ENCODE data around the gene SPHK1. TPM values are rescaled to one million over a fixed set of nuclear protein-coding genes. Genes with fewer than 3 reads are reported as not detected.
"Not testable (repeated sequence)": the region's sequence is repeated elsewhere in the genome, so short reads cannot be mapped to it uniquely, and the experiment has no call there.

Gene SPHK1
- polyA plus RNA-seq, 1 donor from 2014 or later = not detected

DNA sequence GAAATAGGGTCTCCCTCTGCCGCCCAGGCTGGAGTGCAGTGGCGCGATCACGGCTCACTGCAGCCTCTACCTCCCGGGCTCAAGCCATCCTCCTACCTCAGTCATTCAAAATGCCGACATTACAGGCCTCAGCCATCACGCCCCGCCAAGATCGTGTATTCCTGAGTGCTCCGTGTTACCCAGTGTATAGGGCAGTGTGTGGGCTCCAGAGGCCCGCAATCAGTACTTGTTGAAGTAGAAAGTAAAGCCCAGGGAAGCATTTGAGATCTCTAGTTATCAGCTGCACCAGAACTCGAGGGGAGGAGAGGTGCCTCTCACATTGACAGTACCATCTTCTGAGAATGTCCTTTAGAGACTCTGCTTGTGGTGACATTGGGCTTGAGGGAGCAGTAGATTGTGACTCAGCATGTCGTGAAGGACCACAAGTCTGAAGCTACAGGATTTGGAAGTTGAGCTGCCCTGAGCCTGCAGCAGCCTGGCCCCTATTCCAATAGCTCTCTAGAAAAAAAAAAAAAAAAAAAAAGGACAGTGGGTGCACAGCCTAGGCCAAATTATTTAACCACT, 29.6 kb upstream of the SPHK1 start:
- Mint-ChIP-seq H3K4me3 (peak overlapping the region; percentile 12 to 96 (median 80)), H3K36me3 (no peaks in the 10 kb centered on the region), H3K4me1 (peaks cover 15 to 23% (median 19%) of the 10 kb centered on the region in 3 donors), H3K27ac (peak overlapping the region in 2 of 3 donors; percentile 80 to 90), H3K27me3 (no peaks in the 10 kb centered on the region), H3K9me3 (no peaks in the 10 kb centered on the region)

DNA sequence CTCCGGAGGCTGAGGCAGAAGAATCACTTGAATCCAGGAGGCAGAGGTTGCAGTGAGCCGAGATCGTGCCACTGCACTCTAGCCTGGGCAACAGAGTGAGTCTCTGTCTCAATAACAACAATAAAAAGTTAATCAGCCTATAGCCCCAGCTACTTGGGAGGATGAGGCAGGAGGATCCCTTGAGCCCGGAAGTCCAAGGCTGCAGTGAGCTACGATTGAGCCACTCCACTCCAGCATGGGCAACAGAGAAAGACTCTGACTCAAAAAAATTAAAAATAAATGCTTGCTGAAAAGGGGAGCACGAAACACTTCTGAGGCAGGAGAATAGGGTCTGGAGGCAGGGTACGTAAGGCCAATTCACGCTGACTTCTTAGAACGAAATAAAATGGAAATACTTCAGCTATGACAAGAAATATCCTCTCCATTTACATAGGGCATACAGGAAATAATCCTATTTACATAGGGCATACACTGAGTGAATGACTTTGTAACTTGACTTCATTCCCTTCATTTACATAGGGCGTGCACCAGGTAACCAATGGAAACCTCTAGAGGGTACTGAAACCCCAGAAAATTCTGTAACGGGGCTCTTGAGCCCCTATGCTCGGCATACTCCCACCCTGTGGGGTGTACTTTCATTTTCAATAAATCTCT, 27.5 kb upstream of the SPHK1 start:
- no peaks in the 10 kb centered on the region for H3K36me3 Mint-ChIP-seq
- H3K27ac Mint-ChIP-seq = no peak overlapping the region
- no peaks in the 10 kb centered on the region for H3K9me3 Mint-ChIP-seq
- H3K4me1 Mint-ChIP-seq = peaks cover 15 to 19% (median 16%) of the 10 kb centered on the region in 3 donors
- no peaks in the 10 kb centered on the region for H3K27me3 Mint-ChIP-seq
- peak overlapping the region; percentile 4 to 83 (median 36) for H3K4me3 Mint-ChIP-seq

DNA sequence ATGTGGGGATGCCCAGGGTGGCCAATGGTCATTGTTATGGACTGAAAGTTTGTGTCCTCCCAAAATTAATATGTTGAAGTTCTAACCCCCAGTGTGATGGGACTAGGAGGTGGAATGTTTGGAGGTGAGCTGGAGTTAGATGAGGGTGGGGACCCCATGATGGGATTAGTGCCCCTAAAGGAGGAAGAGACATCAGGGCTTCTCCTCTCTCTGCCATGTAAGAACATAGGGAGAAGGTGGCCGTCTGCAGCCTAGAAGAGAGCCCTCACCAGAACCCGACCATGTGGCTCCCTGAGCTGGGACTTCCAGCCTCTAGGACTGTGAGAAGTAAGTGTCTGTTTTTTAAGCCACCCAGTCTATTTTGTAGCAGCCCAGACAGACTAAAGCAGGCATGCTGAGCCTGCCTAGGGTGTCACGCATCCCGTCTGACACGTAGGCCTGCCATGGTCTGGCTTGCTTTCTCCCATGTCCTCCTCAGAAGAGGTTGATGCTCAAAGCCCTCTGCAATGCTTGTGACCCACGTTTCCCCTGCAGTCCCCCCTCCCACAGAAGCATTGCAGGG, 26.7 kb upstream of the SPHK1 start:
- H3K4me1 Mint-ChIP-seq = peaks cover 15 to 16% (median 16%) of the 10 kb centered on the region in 3 donors
- no peaks in the 10 kb centered on the region for H3K27me3 Mint-ChIP-seq
- H3K27ac Mint-ChIP-seq = no peak overlapping the region
- no peaks in the 10 kb centered on the region for H3K36me3 Mint-ChIP-seq
- no peaks in the 10 kb centered on the region for H3K9me3 Mint-ChIP-seq
- H3K4me3 Mint-ChIP-seq = peak overlapping the region in 3 of 4 donors; percentile 67 to 83 (median 81)

DNA sequence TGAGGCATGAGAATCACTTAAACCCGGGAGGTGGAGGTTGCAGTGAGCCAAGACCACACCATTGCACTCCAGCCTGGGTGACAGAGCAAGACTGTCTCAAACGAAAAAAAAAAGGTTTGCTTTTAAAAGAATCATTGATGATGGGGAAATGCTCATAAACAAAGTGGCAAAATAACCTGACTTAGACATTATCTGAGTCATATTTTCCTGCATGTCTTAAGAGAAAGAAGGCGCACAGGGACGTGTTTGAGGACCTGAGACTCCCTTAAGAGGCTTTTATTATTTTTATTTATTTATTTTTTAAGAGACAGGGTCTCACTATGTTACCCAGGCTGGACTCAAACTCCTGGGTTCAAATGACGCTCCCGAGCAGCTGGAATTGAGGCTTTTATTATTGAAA, 25.0 kb upstream of the SPHK1 start:
- Mint-ChIP-seq H3K9me3 (no peaks in the 10 kb centered on the region), H3K4me1 (peaks cover 8 to 17% (median 10%) of the 10 kb centered on the region in 3 donors), H3K27ac (no peak overlapping the region), H3K4me3 (no peak overlapping the region), H3K36me3 (no peaks in the 10 kb centered on the region), H3K27me3 (no peaks in the 10 kb centered on the region)

DNA sequence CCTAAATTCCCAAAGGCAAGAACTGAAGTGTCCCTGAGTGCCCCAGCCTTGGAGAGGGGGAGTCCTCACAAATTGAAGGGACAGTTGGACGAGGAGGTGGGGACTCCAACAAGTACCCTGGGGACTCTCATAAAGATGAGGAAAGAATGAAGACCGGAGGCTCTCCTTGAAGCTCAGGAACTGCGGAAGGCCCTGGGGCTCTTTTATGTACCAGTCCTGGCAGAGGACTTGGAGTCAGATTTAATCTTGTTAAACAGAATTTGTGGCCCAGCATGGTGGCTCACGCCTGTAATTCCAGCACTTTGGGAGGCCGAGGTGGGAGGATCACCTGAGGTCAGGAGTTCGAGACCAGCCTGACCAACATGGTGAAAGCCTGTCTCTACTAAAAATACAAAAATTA, 24.6 kb upstream of the SPHK1 start:
- peak overlapping the region in 1 of 4 donors; percentile 2 for H3K4me3 Mint-ChIP-seq

DNA sequence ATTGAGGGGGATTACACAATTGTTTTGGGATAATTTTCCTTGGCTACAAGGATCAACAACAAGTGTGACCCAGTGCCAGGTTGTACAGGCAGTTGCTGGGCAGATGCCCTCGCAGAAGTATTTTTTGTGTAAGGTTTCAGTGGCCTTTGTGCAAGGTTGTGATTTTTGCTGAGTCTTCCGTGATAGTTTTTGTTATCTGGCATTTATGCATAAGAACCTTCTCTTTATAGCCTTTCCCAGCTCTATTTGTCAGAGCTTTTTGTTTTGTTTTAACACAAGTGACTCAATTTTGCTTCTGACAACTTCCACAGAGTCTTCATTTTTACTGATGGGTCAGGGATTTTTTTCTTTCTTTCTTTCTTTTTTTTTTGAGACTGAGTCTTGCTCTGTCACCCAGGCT, 23.9 kb upstream of the SPHK1 start:
- Mint-ChIP-seq H3K4me1 (peaks cover 8 to 15% (median 8%) of the 10 kb centered on the region in 3 donors), H3K27ac (no peak overlapping the region), H3K4me3 (no peak overlapping the region), H3K27me3 (no peaks in the 10 kb centered on the region), H3K9me3 (no peaks in the 10 kb centered on the region), H3K36me3 (no peaks in the 10 kb centered on the region)

More for the DNA sequence above, 24.6 kb upstream of the SPHK1 start:
- not testable (repeated sequence) for H3K27ac Mint-ChIP-seq, H3K27me3 Mint-ChIP-seq, H3K36me3 Mint-ChIP-seq, H3K9me3 Mint-ChIP-seq
- H3K4me1 Mint-ChIP-seq = peaks cover 8 to 16% (median 8%) of the 10 kb centered on the region in 3 donors

DNA sequence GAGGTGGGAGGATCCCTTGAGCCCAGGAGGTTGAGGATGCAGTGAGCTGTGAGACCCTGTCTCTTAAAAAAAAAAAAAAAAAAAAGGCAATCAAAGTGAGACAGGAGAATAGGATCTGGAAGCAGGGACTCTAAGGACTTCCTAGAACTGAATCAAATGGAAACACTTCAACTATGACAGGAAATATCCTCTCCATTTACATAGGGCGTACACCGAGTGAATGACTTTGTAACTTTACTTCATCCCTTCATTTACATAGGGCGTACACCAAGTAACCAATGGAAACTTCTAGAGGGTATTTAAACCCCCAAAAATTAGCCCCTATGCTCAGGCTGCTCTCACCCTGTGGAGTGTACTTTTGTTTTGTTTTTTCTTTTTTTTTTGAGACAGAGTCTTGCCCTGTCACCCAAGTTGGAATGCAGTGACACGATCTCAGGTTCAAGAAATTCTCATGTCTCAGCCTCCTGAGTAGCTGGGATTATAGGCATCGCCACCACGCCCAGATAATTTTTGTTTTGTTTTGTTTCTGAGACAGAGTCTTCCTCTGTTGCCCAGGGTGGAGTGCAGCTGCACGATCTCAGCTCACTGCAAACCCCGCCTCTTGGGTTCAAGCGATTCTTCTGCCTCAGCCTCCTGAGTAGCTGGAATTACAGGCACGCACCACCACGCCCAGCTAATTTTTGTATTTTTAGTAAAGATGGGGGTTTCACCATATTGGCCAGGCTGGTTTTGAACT, 21.1 kb upstream of the SPHK1 start:
- Mint-ChIP-seq H3K9me3 (no peaks in the 10 kb centered on the region), H3K36me3 (peaks cover 3% of the 10 kb centered on the region), H3K4me3 (peak overlapping the region in 1 of 4 donors; percentile 58)

DNA sequence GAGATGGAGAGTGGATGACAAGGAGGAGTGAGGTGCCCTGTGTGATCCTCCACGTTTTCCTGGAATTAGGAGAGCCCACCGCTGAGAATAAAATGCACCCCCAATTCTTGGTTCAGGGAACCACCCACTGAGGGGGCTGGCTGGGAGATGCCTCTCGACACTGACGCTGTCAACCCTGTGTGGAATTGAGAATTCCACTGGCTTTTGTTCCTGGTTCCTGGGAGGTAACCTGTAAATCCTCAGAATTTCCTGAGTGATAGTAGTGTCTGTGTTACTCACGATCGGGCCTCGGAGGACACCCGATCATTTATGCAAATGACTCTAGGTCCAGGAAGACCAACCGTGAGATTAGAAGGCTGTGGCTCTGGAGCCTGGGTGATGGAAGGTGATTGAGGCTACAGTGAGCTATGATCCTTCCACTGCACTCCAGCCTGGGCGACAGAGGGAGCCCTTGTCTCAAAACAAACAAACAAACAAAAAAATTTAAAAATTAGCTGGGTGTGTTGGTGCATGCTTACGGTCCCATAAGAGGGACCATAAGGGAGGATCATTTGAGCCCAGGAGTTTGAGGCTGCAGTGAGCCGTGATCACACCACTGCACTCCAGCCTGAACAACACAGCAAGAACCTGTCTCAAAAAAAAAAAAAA, 19.0 kb upstream of the SPHK1 start:
- H3K4me3 Mint-ChIP-seq = no peak overlapping the region
- H3K9me3 Mint-ChIP-seq = no peaks in the 10 kb centered on the region
- H3K27me3 Mint-ChIP-seq = no peaks in the 10 kb centered on the region
- H3K27ac Mint-ChIP-seq = peak overlapping the region in 1 of 3 donors; percentile 57
- peaks cover 0 to 16% (median 2%) of the 10 kb centered on the region in 3 donors for H3K4me1 Mint-ChIP-seq
- H3K36me3 Mint-ChIP-seq = peaks cover 3% of the 10 kb centered on the region

More for the DNA sequence above, 21.1 kb upstream of the SPHK1 start:
- peaks cover 0 to 15% (median 2%) of the 10 kb centered on the region in 3 donors for H3K4me1 Mint-ChIP-seq
- no peak overlapping the region for H3K27ac Mint-ChIP-seq
- no peaks in the 10 kb centered on the region for H3K27me3 Mint-ChIP-seq

DNA sequence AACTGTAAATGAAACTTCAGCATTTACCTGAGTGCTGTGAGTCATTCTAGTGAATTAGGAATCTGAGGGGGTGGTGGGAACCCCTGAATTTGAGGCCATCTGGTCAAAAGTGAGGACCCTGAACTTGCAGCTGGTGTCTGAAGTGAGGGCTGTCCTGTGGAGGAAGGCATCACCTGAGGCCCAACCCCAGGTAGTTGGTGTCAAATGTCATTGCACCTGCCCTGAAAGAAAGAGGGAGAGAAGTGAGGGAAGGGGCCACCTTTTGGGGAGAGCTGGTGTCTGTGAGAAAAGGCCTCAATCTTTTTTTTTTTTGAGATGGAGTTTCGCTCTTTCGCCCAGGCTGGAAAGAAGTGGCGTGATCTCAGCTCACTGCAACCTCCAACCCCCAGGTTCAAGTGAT, 18.2 kb upstream of the SPHK1 start:
- Mint-ChIP-seq H3K36me3 (peaks cover 3% of the 10 kb centered on the region), H3K4me3 (no peak overlapping the region), H3K27me3 (no peaks in the 10 kb centered on the region), H3K27ac (no peak overlapping the region), H3K4me1 (peaks cover 0 to 15% (median 2%) of the 10 kb centered on the region in 3 donors), H3K9me3 (no peaks in the 10 kb centered on the region)

DNA sequence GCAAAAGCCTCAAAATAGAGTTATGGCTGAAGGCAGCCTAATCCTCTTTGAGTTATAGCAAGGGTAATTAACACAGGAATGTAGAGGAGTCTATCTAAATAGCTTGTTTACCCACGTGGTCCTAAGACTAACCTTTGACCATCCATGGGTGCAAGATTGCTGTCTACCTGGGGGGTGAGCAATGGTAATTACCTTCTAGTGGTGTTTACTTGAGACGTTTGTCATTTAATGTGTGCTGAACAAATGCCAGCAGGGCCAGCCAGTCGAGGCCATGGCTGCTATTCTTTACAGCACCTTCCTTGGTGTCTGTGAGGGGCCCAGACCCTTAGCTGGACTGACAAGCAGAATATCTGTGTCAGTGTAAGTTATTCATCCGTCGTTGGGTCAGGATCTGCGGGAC, 16.8 kb upstream of the SPHK1 start:
- Mint-ChIP-seq H3K9me3 (no peaks in the 10 kb centered on the region), H3K27ac (no peak overlapping the region), H3K36me3 (peaks cover 3% of the 10 kb centered on the region), H3K27me3 (no peaks in the 10 kb centered on the region), H3K4me3 (no peak overlapping the region), H3K4me1 (peaks cover 0 to 18% (median 3%) of the 10 kb centered on the region in 3 donors)

DNA sequence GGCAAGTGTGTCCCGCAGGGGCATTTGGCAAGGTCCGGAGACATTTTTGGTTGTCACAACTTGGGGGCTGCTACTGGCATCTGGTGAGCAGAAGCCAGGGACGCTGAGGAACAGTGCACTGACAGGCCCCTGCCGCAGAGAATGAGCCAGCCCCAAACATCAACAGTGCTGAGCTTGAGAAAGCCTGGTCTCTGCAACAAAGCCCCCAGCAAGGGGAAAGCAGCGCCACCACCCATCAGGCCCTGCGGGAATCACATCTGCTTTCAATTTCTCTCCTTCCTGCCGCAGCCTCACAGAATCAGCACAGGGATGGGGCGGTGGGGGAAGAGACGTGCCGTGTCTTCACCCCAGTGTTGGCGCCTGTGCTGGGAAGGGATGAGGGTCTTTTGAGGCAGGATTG, 15.9 kb upstream of the SPHK1 start:
- Mint-ChIP-seq H3K4me1 (peaks cover 0 to 14% (median 3%) of the 10 kb centered on the region in 3 donors), H3K27me3 (no peaks in the 10 kb centered on the region), H3K4me3 (no peak overlapping the region), H3K9me3 (no peaks in the 10 kb centered on the region), H3K36me3 (peaks cover 3% of the 10 kb centered on the region), H3K27ac (no peak overlapping the region)

DNA sequence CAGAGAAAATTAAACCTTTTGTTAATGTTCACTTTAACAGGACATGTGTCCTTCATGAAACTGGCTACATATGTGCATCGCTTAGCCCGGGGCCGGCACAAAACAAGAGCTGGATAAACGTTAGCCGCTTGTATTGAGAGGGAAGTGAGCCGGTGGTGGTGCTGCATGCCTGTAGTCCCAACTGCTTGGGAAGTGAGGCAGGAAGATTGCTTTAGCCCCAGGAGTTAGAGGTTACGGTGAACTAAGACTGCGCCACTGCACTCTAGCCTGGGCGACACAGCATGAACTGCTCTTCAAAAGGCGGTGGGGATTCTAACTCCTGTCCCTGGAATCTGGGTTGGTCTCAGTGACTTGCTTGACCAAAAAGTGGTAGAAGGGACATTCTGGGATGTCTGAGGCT, 15.0 kb upstream of the SPHK1 start:
- Mint-ChIP-seq H3K9me3 (no peaks in the 10 kb centered on the region), H3K27ac (no peak overlapping the region), H3K4me1 (peaks cover 0 to 14% (median 5%) of the 10 kb centered on the region in 3 donors), H3K27me3 (no peaks in the 10 kb centered on the region), H3K4me3 (no peak overlapping the region), H3K36me3 (peaks cover 3% of the 10 kb centered on the region)

DNA sequence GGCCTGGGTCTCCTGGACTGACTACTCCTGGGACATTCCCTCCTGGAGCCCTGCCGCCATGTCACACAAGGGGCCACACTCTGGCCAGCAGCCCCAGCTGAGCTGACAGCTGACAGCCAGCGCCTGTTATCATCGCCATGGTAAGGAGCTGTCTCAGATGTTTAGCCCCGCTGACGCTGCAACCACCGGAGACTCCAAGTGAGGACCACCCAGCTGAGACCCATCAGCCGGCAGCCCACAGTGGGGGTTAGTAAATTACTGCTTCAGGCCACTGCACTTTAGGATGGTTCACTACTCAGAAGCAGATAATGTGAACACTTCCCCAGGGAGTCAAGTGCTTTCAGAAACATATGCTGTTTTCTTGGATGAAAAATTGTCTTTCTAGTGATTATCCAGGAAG, 14.6 kb upstream of the SPHK1 start:
- H3K4me3 Mint-ChIP-seq = peak overlapping the region in 2 of 4 donors; percentile 1 to 51
- peaks cover 0 to 14% (median 5%) of the 10 kb centered on the region in 3 donors for H3K4me1 Mint-ChIP-seq
- H3K9me3 Mint-ChIP-seq = no peaks in the 10 kb centered on the region
- no peak overlapping the region for H3K27ac Mint-ChIP-seq
- H3K36me3 Mint-ChIP-seq = peaks cover 3% of the 10 kb centered on the region
- H3K27me3 Mint-ChIP-seq = no peaks in the 10 kb centered on the region

DNA sequence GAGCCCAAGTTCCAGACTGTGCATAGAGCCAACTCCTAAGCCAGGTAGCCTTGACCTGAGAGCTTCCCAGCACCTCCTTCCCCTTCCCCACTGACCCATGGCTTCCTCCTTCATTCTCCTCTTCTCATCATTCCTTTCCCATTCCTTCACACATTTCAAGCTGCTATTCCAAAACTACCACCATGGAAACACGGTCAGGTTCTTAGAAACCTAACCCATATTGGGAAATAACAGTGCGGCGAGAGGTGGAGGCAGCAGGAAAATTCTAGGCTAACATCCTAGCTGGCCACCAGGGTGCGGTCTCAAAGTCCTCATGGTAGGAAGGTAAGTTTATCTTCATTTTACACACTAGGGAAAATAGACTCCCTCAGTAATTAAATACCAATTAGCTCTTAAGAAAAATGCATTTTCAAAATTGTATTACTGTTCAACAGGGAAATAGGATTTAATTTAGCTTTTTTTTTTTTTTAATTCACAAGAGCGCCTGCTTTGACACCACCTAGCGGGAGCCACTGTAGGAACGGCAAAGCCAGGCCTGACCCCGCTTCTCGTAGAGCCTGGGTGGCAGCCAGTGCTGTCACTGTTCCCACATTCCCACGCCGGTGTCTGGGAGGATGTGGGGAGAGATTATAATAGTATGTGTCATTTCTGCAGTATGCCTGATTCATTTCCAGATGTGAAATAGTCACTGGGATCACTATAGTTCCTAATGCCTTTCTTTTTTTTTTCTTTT, 14.0 kb upstream of the SPHK1 start:
- Mint-ChIP-seq H3K4me3 (no peak overlapping the region), H3K27ac (no peak overlapping the region), H3K36me3 (peaks cover 3% of the 10 kb centered on the region), H3K4me1 (peaks cover 0 to 13% (median 5%) of the 10 kb centered on the region in 3 donors), H3K9me3 (no peaks in the 10 kb centered on the region), H3K27me3 (no peaks in the 10 kb centered on the region)

Data from IgD-negative memory B cell (primary cell).